Spleen (tissue), 7 donors: ENCODE data around the gene CD200.

Experiments
- POLR2A ChIP-seq, 3 donors: fragments of 450-650 bp; IDR thresholded peaks; one replicate each; pipeline ENCODE4 v1.5.1; 2017; ENCODE audit warnings: antibody characterized with exemption in 3 of 3, mild to moderate bottlenecking in 1 of 3
- POLR2AphosphoS5 ChIP-seq, 3 donors: sonication (generic); formaldehyde crosslinking; IDR thresholded peaks; one replicate each; pipeline ENCODE4 v1.5.1; 2017; ENCODE audit warnings: antibody characterized with exemption in 3 of 3
- TF ChIP-seq, protein P1 (sequence below), 11 experiments: fragments of 200-600 bp in 7 of 11; fragments of 450-650 bp in 4 of 11; sonication (generic) in 4 of 11; IDR thresholded peaks in 8 of 11; conservative IDR thresholded peaks in 3 of 11; 1 replicate in 7 of 11; 2 replicates in 4 of 11; pipeline versions ENCODE4 v1.4.0 to v1.8.0; 2016 to 2021; ENCODE audit warnings: antibody characterized with exemption in 11 of 11, inconsistent platforms in 4 of 11, mild to moderate bottlenecking in 1 of 11
- donor health status: DM: no; HTN: no; CAD: no; lungs with moderate emphysema.
- donor health status: DM: no; HTN: no; CAD: no.
- donor health status: DM: no; HTN: no; CAD: no.

DNA sequence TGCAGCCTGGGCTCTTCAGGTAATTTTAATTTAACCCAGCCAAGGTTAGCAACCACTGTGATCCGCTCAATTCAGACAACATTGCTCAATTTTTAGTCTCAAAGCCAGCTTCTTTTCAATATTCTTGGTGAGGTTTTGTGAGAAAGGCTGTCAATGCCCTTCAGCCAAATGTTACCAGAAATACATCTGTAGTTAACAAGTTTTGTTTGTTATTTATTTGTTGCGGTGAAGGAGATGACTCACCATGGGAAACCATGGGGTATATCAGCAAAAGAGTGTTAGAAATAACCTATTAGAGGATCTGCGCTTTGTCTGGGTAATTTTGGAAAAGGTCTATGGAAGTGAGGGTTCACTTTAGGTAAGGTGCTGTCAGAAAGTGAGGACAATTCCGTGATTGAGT is 43.9 kb upstream of the CD200 start:
- TF ChIP-seq, protein P1, sequence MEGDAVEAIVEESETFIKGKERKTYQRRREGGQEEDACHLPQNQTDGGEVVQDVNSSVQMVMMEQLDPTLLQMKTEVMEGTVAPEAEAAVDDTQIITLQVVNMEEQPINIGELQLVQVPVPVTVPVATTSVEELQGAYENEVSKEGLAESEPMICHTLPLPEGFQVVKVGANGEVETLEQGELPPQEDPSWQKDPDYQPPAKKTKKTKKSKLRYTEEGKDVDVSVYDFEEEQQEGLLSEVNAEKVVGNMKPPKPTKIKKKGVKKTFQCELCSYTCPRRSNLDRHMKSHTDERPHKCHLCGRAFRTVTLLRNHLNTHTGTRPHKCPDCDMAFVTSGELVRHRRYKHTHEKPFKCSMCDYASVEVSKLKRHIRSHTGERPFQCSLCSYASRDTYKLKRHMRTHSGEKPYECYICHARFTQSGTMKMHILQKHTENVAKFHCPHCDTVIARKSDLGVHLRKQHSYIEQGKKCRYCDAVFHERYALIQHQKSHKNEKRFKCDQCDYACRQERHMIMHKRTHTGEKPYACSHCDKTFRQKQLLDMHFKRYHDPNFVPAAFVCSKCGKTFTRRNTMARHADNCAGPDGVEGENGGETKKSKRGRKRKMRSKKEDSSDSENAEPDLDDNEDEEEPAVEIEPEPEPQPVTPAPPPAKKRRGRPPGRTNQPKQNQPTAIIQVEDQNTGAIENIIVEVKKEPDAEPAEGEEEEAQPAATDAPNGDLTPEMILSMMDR (IDR thresholded peaks at IDR 0.05 in 8 of 11, conservative IDR thresholded peaks at IDR 0.05 in 3 of 11): no peak
- no peak for TF ChIP-seq POLR2AphosphoS5 (IDR thresholded peaks at IDR 0.05)
- no peak for TF ChIP-seq POLR2A (IDR thresholded peaks at IDR 0.05)
